Measurements from ENCODE around the gene VTI1A. TPM values are rescaled to one million over a fixed set of nuclear protein-coding genes. Genes with fewer than 3 reads are reported as not detected.

The VTI1A gene
- total and polyA plus RNA-seq, 9 of the 15 experiments (the other 6 are each of a cell fraction or from before 2014, with no cell fraction given) = 9.3 to 21.4 (median 16.0) TPM

DNA sequence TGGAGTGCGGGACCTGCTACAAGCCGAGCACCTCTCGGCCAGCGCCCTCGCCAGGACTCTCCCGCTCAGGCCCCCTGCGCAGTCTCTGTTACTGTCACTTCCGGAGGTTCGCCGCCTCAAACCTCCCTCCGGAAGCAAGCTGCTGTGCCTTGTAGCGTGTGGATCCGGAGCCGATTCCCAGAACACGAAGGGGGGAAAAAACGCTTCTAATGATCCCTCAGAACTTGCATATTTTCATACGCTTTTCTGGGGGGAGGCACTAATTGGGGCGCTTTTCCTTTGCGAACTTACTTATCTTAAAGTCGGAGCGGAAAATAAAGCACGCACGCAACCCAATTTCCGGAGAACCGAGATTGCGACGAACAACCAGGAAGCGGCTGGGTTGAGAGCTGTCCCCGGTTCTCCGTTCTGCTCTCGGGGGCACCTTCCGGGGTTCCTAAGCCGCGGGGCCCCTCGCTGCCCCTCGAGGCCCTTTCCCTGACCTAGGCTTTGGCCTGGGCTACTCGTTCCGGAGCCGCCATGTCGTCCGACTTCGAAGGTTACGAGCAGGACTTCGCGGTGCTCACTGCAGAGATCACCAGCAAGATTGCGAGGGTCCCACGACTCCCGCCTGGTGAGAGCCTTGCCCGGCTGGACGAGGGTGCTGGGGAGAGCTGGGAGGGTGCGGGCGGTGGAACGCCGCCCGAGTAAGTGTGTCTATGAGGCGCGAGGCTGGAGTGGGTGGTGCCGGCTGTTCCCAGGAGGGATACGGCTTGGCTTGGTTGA, at the start of gene VTI1A, which contains the start of gene ZDHHC6 (continued):
- peak; percentile 87 to 90 for TF ChIP-seq NRF1 (conservative IDR thresholded peaks at IDR 0.05 in 1 of 2, IDR thresholded peaks at IDR 0.05 in 1 of 2)
- TF ChIP-seq DMBX1 (CRISPR knock-in tag; IDR thresholded peaks at IDR 0.05; ENCODE audit: borderline replicate concordance) = no peak
- TF ChIP-seq MEIS2 (IDR thresholded peaks at IDR 0.05; ENCODE audit: partially characterized antibody) = no peak
- TF ChIP-seq ZNF316 (IDR thresholded peaks at IDR 0.05) = no peak
- no peak for TF ChIP-seq ZNF124 (CRISPR knock-in tag; IDR thresholded peaks at IDR 0.05)
- TF ChIP-seq KHSRP (IDR thresholded peaks at IDR 0.05) = no peak
- TF ChIP-seq PTTG1 (tag; IDR thresholded peaks at IDR 0.05; ENCODE audit: low read depth) = no peak
- TF ChIP-seq ZSCAN32 (CRISPR knock-in tag; IDR thresholded peaks at IDR 0.05) = no peak
- no peak for TF ChIP-seq HNRNPH1 (optimal IDR thresholded peaks at IDR 0.05; ENCODE audit: low read depth, low read length)
- TF ChIP-seq ZNF717 (CRISPR knock-in tag; IDR thresholded peaks at IDR 0.05) = no peak
- TF ChIP-seq HIVEP1 (CRISPR knock-in tag; IDR thresholded peaks at IDR 0.05) = no peak
- TF ChIP-seq, protein P1, sequence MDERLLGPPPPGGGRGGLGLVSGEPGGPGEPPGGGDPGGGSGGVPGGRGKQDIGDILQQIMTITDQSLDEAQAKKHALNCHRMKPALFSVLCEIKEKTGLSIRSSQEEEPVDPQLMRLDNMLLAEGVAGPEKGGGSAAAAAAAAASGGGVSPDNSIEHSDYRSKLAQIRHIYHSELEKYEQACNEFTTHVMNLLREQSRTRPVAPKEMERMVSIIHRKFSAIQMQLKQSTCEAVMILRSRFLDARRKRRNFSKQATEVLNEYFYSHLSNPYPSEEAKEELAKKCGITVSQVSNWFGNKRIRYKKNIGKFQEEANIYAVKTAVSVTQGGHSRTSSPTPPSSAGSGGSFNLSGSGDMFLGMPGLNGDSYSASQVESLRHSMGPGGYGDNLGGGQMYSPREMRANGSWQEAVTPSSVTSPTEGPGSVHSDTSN (CRISPR knock-in tag; IDR thresholded peaks at IDR 0.05; ENCODE audit: low read depth) = no peak
- TF ChIP-seq, protein P1 (tag; conservative IDR thresholded peaks at IDR 0.05; ENCODE audit: low read depth) = no peak
- peak; percentile 59 to 60; a peak in 2 of 4 replicates for TF ChIP-seq ARNT (IDR thresholded peaks at IDR 0.05)
- no peak for TF ChIP-seq GTF2F1 (IDR thresholded peaks at IDR 0.05; ENCODE audit: low read depth, low read length)
- no peak for TF ChIP-seq TEAD1 (CRISPR knock-in tag; IDR thresholded peaks at IDR 0.05)
- no peak for TF ChIP-seq EHMT2 (IDR thresholded peaks at IDR 0.05)
- TF ChIP-seq CHD2 (IDR thresholded peaks at IDR 0.05; ENCODE audit: low read depth, low read length) = no peak
- TF ChIP-seq ZNF175 (CRISPR knock-in tag; IDR thresholded peaks at IDR 0.05; ENCODE audit: low read depth) = no peak
- no peak for TF ChIP-seq MCM5 (IDR thresholded peaks at IDR 0.05; ENCODE audit: low read depth)
- TF ChIP-seq BCL6 (CRISPR knock-in tag; IDR thresholded peaks at IDR 0.05) = no peak
- TF ChIP-seq HCFC1 (IDR thresholded peaks at IDR 0.05; ENCODE audit: low read depth, low read length) = peak; percentile 57
- TF ChIP-seq ZNF668 (CRISPR knock-in tag; IDR thresholded peaks at IDR 0.05) = no peak
- TF ChIP-seq, protein P2, sequence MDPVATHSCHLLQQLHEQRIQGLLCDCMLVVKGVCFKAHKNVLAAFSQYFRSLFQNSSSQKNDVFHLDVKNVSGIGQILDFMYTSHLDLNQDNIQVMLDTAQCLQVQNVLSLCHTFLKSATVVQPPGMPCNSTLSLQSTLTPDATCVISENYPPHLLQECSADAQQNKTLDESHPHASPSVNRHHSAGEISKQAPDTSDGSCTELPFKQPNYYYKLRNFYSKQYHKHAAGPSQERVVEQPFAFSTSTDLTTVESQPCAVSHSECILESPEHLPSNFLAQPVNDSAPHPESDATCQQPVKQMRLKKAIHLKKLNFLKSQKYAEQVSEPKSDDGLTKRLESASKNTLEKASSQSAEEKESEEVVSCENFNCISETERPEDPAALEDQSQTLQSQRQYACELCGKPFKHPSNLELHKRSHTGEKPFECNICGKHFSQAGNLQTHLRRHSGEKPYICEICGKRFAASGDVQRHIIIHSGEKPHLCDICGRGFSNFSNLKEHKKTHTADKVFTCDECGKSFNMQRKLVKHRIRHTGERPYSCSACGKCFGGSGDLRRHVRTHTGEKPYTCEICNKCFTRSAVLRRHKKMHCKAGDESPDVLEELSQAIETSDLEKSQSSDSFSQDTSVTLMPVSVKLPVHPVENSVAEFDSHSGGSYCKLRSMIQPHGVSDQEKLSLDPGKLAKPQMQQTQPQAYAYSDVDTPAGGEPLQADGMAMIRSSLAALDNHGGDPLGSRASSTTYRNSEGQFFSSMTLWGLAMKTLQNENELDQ (CRISPR knock-in tag; IDR thresholded peaks at IDR 0.05; ENCODE audit: borderline replicate concordance) = no peak
- no peak for TF ChIP-seq POLR2AphosphoS2 (IDR thresholded peaks at IDR 0.05; ENCODE audit: low read length)
- TF ChIP-seq, protein P3, sequence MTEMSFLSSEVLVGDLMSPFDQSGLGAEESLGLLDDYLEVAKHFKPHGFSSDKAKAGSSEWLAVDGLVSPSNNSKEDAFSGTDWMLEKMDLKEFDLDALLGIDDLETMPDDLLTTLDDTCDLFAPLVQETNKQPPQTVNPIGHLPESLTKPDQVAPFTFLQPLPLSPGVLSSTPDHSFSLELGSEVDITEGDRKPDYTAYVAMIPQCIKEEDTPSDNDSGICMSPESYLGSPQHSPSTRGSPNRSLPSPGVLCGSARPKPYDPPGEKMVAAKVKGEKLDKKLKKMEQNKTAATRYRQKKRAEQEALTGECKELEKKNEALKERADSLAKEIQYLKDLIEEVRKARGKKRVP (CRISPR knock-in tag; IDR thresholded peaks at IDR 0.05) = no peak
- TF ChIP-seq E2F3 (CRISPR knock-in tag; IDR thresholded peaks at IDR 0.05) = 0 out of 2 replicates have a peak, but pooled peaks have one; percentile 26

Data from K562 (cell line).